Measurements from ENCODE around the gene TNXB. TPM values are rescaled to one million over a fixed set of nuclear protein-coding genes. Genes with fewer than 3 reads are reported as not detected.
"Not testable (repeated sequence)": the region's sequence is repeated elsewhere in the genome, so short reads cannot be mapped to it uniquely, and the experiment has no call there.

Gene TNXB
- total and polyA plus RNA-seq, 2 donors (not counting 3 experiments of a cell fraction or from before 2014, with no cell fraction given), result 0.47 to 2.7 TPM

DNA sequence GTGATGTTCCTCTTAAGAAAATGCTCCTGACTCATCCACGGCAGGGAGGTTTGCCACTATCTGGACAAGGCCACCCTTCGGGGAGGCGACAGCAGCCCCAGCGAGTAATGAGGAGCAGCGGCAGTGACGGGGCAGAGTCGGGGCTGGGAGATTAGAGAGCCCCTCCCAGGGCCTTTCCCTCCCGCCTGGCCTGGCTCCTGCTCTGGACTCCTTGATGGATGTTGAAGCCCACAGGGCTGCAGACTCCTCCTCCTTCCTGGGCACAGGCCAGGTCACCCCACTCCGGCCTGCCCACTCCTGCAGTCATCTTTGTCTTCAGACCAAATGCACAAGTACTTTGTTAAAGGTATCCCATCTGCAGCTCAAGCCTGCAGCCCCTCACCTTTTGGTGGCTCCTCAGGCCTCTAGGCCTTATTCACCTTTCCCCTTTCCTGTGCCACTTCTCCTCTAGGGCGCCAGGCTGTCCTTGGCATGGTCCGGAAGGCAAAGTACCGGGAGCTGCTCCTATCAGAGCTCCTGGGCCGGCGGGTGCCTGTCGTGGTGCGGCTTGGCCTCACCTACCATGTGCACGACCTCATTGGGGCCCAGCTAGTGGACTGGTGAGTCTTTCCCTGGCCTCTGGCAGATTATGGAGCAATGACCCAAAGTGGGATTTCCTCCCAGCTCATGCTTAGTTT, 96.1 kb downstream of the TNXB start:
- intact Hi-C loops (cut with micrococcal nuclease); H3K27me3 ChIP-seq (ENCODE audit: control insufficient read depth in 2 of 2, insufficient read depth in 2 of 2, low read length in 2 of 2); dilution Hi-C loops (cut with MboI; ENCODE audit: extremely low pct_ligation_motif_present, low sequenced_read_pairs); H3K27ac ChIP-seq (ENCODE audit: insufficient read depth, low read depth, low read length); H3K9me3 ChIP-seq (replicated peaks; ENCODE audit: control insufficient read depth, insufficient read depth, low read length); H3K4me1 ChIP-seq (ENCODE audit: control insufficient read depth, extremely low read depth, insufficient read depth, low read length); H3K4me3 ChIP-seq (replicated peaks in 1 of 3; ENCODE audit: insufficient read depth in 1 of 3, low read depth in 1 of 3, low read length in 3 of 3); BruUV-seq (replicated peaks); DNase-seq (ENCODE audit: low read depth, low spot score); POLR2A ChIA-PET; H3K36me3 ChIP-seq (ENCODE audit: control insufficient read depth in 2 of 2, extremely low read depth in 1 of 2, insufficient read depth in 2 of 2, low read length in 2 of 2); H3K79me2 ChIP-seq (ENCODE audit: control insufficient read depth, insufficient read depth, low read length); H3K9ac ChIP-seq (replicated peaks; ENCODE audit: extremely low read depth, insufficient read depth, low read length); H3K9me1 ChIP-seq (replicated peaks; ENCODE audit: control insufficient read depth, extremely low read depth, insufficient read depth, low read length); H4K20me1 ChIP-seq (replicated peaks; ENCODE audit: control insufficient read depth, extremely low read depth, insufficient read depth, low read length); CTCF ChIA-PET; H2AFZ ChIP-seq (ENCODE audit: low read depth, low read length); H3K4me2 ChIP-seq (ENCODE audit: insufficient read depth, low read length): not testable (repeated sequence)
- peak; percentile 61 for FAIRE-seq

DNA sequence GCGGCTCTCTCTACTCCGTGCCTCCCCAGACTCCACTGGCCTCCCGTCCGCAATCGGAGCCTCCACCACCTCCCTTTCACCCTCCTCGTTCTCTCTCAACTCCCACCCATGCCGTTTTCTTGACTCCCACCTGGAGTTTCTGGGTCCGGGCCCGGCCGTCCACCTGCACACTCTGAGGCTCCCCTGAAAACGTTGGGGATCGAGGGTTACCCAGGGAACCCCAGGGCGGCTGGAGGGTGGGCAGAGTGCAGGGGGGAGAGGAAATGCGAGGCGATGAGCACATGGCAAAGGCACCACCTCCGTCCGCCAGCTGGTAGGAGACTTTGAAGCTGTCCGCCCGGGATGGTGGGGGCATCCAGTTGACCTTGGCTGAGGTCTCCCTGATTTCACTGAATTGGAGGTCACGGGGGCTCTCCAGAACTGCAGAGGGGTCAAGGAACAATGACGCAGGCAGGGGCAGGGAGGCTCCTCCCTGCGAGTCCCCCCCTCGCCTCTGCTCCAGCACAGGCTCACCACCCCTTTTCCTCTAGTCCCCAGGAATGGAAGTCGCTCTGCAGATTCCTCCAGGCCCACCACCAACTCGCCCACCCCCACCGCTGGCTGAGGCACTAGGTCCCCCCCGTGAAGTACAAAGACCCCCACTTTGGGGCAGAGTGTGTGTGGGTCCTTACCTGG, 98.1 kb downstream of the TNXB start:
- H3K4me1 ChIP-seq (ENCODE audit: control insufficient read depth, extremely low read depth, insufficient read depth, low read length); BruUV-seq (replicated peaks); intact Hi-C loops (cut with micrococcal nuclease); H3K4me3 ChIP-seq (replicated peaks in 1 of 3; ENCODE audit: insufficient read depth in 1 of 3, low read depth in 1 of 3, low read length in 3 of 3); H3K9me1 ChIP-seq (replicated peaks; ENCODE audit: control insufficient read depth, extremely low read depth, insufficient read depth, low read length); dilution Hi-C loops (cut with MboI; ENCODE audit: extremely low pct_ligation_motif_present, low sequenced_read_pairs); H3K36me3 ChIP-seq (ENCODE audit: control insufficient read depth in 2 of 2, extremely low read depth in 1 of 2, insufficient read depth in 2 of 2, low read length in 2 of 2); H3K27ac ChIP-seq (ENCODE audit: insufficient read depth, low read depth, low read length); DNase-seq (ENCODE audit: low read depth, low spot score); FAIRE-seq; H3K4me2 ChIP-seq (ENCODE audit: insufficient read depth, low read length); H3K27me3 ChIP-seq (ENCODE audit: control insufficient read depth in 2 of 2, insufficient read depth in 2 of 2, low read length in 2 of 2); CTCF ChIA-PET; H2AFZ ChIP-seq (ENCODE audit: low read depth, low read length); H3K9ac ChIP-seq (replicated peaks; ENCODE audit: extremely low read depth, insufficient read depth, low read length); H3K9me3 ChIP-seq (replicated peaks; ENCODE audit: control insufficient read depth, insufficient read depth, low read length); POLR2A ChIA-PET; H4K20me1 ChIP-seq (replicated peaks; ENCODE audit: control insufficient read depth, extremely low read depth, insufficient read depth, low read length); H3K79me2 ChIP-seq (ENCODE audit: control insufficient read depth, insufficient read depth, low read length): not testable (repeated sequence)

DNA sequence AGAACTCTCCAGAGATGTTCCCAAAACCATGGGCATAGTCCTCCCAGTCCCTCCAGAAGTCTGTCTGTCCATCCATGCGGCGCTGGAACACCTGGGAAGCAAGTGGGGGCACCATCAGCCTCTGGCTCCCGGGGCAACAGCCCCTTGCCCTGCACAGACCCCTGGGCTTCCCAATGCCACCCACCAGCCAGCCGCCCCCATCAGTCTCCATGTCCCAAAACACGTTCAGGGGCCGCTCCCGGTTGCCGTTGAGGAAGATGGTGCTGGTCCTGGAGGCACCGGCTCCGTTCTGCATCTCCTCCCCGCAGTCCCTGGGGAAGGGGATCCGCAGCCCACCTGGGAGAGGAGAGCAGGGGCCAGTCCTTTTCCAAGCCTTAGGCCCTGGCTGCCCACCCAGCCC, 99.6 kb downstream of the TNXB start:
- CTCF ChIA-PET; H2AFZ ChIP-seq (ENCODE audit: low read depth, low read length); H3K9me3 ChIP-seq (replicated peaks; ENCODE audit: control insufficient read depth, insufficient read depth, low read length); H3K9me1 ChIP-seq (replicated peaks; ENCODE audit: control insufficient read depth, extremely low read depth, insufficient read depth, low read length); intact Hi-C loops (cut with micrococcal nuclease); H3K4me2 ChIP-seq (ENCODE audit: insufficient read depth, low read length); H3K27me3 ChIP-seq (ENCODE audit: control insufficient read depth in 2 of 2, insufficient read depth in 2 of 2, low read length in 2 of 2); DNase-seq (ENCODE audit: low read depth, low spot score); POLR2A ChIA-PET; H4K20me1 ChIP-seq (replicated peaks; ENCODE audit: control insufficient read depth, extremely low read depth, insufficient read depth, low read length); H3K36me3 ChIP-seq (ENCODE audit: control insufficient read depth in 2 of 2, extremely low read depth in 1 of 2, insufficient read depth in 2 of 2, low read length in 2 of 2); H3K79me2 ChIP-seq (ENCODE audit: control insufficient read depth, insufficient read depth, low read length); H3K9ac ChIP-seq (replicated peaks; ENCODE audit: extremely low read depth, insufficient read depth, low read length); H3K4me1 ChIP-seq (ENCODE audit: control insufficient read depth, extremely low read depth, insufficient read depth, low read length); dilution Hi-C loops (cut with MboI; ENCODE audit: extremely low pct_ligation_motif_present, low sequenced_read_pairs); H3K4me3 ChIP-seq (replicated peaks in 1 of 3; ENCODE audit: insufficient read depth in 1 of 3, low read depth in 1 of 3, low read length in 3 of 3); BruUV-seq (replicated peaks); H3K27ac ChIP-seq (ENCODE audit: insufficient read depth, low read depth, low read length); FAIRE-seq: not testable (repeated sequence)

DNA sequence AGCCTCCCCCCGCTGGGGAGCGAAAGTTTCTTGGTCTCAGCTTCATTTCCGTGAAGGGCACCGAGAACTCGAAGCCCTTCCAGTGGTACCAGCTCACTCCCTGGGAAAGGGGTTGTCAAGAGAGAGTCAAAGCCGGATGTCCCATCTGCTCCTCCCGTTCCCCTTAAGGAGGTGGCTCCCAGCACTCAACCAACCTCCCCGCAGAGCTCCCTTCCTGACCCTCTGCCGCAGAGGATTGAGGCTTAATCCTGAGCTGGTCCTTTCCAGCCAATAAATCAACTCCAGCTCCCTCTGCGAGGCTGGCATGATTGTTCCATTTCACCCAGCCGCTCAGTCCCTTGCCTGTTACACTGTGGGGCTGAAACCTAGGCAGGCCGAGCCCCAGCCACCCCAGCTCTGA, 100.5 kb downstream of the TNXB start:
- H3K36me3 ChIP-seq (ENCODE audit: control insufficient read depth in 2 of 2, extremely low read depth in 1 of 2, insufficient read depth in 2 of 2, low read length in 2 of 2); DNase-seq (ENCODE audit: low read depth, low spot score); BruUV-seq (replicated peaks); H3K79me2 ChIP-seq (ENCODE audit: control insufficient read depth, insufficient read depth, low read length); H4K20me1 ChIP-seq (replicated peaks; ENCODE audit: control insufficient read depth, extremely low read depth, insufficient read depth, low read length); POLR2A ChIA-PET; CTCF ChIA-PET; H3K27me3 ChIP-seq (ENCODE audit: control insufficient read depth in 2 of 2, insufficient read depth in 2 of 2, low read length in 2 of 2); H3K9me3 ChIP-seq (replicated peaks; ENCODE audit: control insufficient read depth, insufficient read depth, low read length); dilution Hi-C loops (cut with MboI; ENCODE audit: extremely low pct_ligation_motif_present, low sequenced_read_pairs); H3K27ac ChIP-seq (ENCODE audit: insufficient read depth, low read depth, low read length); H3K4me1 ChIP-seq (ENCODE audit: control insufficient read depth, extremely low read depth, insufficient read depth, low read length); H3K9me1 ChIP-seq (replicated peaks; ENCODE audit: control insufficient read depth, extremely low read depth, insufficient read depth, low read length); H3K9ac ChIP-seq (replicated peaks; ENCODE audit: extremely low read depth, insufficient read depth, low read length); H2AFZ ChIP-seq (ENCODE audit: low read depth, low read length); intact Hi-C loops (cut with micrococcal nuclease); H3K4me2 ChIP-seq (ENCODE audit: insufficient read depth, low read length); H3K4me3 ChIP-seq (replicated peaks in 1 of 3; ENCODE audit: insufficient read depth in 1 of 3, low read depth in 1 of 3, low read length in 3 of 3); FAIRE-seq: not testable (repeated sequence)

All from endothelial cell of umbilical vein (primary cell).